HG02852 (cell line): Measurements from ENCODE around the gene DCAF11.

ENCODE experiments used
- ATAC-seq: cut with Tn5 transposase; IDR thresholded peaks from one replicate; pipeline ENCODE4 v1.9.1; 2021; ENCODE audit warnings: mild to moderate bottlenecking, moderate library complexity; ENCODE audit not compliant: unreplicated experiment

The DCAF11 gene

DNA sequence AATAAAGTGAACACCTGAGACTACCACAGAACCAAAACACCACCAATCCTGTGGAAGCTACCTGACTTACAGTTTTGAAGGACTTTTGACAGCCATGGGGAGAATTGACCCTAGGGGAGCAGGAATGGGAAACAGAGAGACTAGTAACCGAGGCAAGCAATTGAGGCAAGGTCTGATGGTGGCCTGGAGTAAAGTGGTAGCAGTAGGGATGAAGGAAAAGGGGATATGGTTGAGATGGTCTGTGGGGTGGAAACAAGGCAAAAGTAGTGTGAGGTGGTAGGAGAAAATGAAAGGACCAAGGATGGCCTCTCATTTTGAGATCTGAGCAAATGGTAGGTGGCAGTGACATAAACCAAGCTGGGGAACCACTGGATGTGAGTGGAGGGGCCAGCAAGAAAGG lies 42.3 kb downstream of the DCAF11 start:
- ATAC-seq = no peak

DNA sequence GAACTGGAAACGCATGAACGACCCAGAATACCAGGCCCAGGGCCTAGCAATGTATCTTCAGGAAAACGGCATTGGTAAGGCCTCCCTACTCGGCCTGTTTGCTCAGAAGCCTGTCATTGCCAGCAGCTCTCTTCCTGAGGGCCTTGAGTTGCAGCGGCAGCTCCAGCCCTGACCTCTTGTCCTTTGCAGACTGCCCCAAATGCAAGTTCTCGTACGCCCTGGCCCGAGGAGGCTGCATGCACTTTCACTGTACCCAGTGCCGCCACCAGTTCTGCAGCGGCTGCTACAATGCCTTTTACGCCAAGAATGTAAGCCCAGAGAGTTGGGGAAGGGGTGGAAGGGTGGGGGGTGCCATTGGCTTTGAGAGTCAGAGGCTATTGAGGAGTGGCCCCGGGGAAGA lies 42.8 kb downstream of the DCAF11 start:
- ATAC-seq = no peak

DNA sequence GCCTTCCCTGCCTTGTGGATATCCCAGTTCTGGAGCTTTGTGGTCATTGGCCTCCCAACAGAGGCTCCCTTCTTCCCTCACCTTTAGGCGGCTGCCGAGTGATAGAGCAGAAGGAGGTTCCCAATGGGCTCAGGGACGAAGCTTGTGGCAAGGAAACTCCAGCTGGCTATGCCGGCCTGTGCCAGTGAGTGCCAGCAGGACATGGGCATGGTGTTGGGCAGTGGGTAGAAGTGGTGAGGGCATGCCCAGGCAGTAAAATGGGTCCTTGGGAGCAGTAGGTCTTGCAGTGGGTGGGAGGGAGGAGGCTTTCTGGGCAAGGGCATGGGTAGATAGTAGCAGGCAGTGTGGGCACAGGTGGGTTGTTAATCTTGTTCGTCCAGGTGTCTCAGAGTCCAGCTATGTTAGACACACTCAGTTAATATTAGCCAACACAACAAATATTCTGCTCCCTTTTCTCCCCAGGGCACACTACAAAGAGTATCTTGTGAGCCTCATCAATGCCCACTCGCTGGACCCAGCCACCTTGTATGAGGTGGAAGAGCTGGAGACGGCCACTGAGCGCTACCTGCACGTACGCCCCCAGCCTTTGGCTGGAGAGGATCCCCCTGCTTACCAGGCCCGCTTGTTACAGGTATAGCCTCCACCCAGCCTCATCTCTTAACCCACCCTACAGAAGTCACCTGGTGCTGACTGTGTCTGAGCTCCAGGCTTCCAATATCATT lies 45.4 kb downstream of the DCAF11 start:
- no peak for ATAC-seq

DNA sequence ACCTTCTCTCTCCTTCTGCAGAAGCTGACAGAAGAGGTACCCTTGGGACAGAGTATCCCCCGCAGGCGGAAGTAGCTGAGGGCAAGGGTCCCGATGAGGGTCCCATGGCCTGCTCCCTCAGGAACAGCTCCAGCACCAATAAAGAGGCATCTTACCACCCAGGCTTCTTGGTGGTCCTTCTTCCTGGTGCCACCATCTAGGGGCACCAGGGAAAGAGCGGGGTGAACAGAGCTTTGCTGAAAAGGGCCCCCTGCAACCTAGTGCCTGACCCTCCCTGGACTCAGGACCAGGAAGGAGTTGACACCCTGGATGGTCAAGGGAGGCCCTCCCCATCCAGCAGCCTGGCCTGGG lies 45.9 kb downstream of the DCAF11 start:
- no peak for ATAC-seq

DNA sequence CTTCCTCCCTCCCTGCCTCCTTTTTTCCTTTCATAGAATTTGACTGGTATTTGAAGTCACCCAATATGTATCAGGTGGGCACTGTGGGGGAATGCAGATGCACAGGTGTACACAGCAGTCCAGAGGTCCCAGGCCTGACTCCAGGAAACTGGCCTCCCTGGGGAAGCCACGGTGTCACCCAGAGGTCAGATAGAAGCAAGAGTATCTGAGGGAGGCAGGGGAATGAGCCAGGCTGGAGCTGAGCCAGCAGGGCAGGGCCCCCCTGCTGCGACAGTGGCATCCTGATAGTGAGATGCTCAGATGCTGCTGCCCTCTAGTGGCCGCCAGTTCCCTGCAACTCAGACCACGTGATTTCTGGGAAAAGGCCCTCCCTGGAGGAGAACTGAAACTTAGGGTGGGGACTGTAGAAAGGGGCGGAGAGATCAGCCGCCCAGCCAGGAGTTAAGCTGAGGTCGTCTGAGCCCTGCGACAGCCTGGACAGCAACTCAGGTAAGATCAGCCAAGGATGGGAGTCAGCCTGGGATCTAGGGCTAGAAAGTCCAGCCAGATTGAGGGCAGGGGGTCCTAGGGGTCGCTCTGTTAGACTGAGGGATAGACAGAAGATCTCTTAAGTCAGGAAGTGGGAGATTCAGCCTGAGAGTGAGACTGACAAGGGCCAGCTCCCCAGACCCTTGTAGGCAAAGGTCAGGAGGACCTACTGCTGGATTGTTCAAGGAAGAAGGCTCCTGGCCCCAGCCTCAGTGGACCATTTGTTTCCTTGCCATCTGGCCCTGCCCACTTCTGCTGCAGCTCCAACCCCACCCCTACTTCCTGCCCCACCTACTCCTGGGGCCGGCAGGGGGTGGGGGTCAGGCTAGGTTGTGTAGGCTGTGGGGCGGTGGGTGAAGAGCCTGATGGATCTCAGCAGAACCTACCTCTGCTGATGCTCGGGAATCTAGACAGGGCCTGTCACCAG lies 46.5 kb downstream of the DCAF11 start, which contains the start of gene IRF9:
Gene IRF9 (plus strand): TSS at position 416 of the 955 bp plus-strand sequence. CDS start 880 bp downstream, outside the sequence.
- peak; percentile 79 for ATAC-seq

DNA sequence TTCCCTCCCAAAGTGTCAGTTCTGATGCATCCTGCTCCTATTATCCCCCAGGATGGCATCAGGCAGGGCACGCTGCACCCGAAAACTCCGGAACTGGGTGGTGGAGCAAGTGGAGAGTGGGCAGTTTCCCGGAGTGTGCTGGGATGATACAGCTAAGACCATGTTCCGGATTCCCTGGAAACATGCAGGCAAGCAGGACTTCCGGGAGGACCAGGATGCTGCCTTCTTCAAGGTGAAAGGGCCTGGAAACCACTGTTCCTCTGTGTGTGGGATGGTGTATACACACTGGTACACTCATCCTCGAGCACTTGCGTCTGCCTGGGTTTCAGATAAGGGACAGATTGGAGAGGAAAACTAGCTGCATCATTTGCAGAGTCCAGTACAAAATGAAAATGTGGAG lies 47.5 kb downstream of the DCAF11 start:
- no peak for ATAC-seq

DNA sequence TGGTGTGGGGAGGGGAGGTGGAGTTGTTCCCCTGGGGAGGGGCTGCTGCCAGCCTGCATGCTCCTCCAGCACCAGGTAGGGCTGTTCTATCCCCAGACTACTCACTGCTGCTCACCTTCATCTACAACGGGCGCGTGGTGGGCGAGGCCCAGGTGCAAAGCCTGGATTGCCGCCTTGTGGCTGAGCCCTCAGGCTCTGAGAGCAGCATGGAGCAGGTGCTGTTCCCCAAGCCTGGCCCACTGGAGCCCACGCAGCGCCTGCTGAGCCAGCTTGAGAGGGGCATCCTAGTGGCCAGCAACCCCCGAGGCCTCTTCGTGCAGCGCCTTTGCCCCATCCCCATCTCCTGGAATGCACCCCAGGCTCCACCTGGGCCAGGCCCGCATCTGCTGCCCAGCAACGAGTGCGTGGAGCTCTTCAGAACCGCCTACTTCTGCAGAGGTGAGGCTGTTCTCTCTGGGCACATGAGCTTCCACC lies 50.0 kb downstream of the DCAF11 start:
- no peak for ATAC-seq

DNA sequence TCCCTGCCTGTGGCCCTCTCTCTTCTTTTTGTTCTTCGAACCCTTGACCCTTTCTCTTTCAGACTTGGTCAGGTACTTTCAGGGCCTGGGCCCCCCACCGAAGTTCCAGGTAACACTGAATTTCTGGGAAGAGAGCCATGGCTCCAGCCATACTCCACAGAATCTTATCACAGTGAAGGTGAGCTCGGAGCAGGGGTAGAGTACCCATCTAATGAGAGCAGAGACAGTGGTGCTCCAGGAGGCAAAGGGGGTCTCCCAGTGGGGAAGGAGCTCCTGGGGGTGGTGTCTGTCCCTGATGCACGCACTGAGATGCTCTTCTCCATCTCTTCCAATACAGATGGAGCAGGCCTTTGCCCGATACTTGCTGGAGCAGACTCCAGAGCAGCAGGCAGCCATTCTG lies 51.2 kb downstream of the DCAF11 start:
- no peak for ATAC-seq

DNA sequence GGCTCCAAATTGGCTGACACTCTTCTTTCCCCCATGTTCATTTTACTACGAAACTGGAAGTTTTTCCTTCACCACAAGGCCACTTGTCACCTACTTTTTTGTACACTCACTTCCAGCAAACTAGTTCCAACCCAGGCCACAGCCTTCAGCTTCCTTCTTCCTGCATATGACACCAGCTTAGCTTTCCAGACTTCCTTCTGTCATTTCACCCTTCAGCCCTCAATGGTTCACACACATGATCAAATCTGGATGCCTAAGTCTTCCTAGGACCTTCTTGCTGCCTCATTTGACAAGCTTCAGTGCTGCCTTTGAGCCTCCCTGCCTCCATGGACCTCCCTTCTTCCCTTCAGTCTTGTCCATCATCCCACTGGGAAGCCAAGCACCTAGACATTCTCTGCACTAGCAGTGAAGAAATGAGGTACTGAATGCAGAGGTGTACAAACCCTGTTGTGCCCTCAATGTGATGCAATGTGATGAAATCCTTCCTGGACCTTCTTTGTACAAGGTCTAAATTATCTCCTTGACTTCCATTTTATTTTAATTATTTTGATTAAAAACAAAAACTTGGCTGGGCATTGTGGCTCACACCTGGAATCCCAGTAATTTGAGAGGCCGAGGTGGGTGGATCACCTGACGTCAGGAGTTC lies 53.0 kb downstream of the DCAF11 start:
- ATAC-seq = no peak

DNA sequence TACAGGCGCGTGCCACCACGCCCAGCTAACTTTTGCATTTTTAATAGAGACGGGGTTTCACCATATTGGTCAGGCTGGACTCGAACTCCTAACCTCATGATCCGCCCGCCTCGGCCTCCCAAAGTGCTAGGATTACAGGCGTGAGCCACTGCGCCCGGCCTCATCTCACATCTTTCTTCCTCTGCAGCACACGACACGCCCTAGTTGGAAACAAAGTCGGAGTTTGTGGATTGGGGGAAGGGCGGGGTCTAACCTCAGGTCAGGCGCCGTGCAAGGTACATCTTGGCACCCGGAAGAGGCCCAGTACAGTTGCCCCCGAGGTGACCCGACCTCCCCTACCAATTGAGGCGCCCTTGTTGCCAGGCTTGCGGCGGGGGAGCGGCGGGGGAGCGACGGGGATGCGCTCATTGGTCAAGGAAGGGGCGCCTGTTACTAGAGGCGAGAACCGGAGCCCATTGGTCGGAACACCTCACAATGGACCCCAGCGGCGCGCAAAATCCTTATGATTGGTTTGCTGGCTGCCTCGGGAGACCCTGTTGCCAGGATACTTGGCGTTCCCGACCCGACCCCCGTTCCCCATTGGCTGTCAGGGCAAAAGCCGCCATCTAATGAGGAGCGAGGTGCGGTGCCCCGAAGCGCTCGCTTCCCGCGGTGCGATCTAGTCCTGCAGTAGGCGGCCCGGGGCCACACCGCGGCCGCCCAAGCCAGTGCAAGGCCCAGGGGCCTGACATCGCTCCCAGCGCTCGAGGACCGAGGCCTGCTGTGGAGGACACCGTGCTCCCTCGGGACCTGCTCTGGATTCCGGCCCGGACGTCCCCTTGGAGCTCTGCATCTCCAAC lies 57.1 kb downstream of the DCAF11 start, which contains the start of gene REC8:
Gene REC8 (plus strand): TSS at position 659 of the 839 bp plus-strand sequence. CDS start 473 bp downstream, outside the sequence.
- peak; percentile 84 for ATAC-seq

DNA sequence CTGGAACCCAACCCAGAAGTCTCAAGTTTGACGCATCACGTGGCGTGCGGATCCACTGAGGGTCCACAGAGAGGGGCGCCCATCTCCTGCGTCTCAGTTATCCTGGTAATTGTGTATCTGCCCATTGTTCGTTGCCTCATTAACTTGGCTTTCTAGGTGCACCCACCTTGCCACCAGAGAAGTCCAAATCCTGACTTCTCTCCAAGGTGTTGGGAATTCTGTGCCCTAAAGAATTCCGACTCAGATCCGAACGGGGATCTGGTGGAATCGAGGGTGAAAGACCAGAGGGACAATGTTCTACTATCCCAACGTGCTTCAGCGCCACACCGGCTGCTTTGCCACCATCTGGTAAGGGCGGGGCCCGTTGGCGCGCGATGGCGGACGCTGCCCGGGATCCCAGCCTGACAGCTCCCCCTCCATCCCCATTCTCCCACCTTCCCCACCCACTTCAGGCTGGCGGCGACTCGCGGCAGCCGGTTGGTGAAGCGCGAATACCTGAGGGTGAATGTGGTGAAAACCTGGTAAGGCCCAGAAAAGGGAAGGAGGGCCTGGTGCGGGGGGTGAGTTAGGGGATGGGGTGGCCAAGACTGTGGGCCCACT lies 57.8 kb downstream of the DCAF11 start:
- ATAC-seq = no peak

DNA sequence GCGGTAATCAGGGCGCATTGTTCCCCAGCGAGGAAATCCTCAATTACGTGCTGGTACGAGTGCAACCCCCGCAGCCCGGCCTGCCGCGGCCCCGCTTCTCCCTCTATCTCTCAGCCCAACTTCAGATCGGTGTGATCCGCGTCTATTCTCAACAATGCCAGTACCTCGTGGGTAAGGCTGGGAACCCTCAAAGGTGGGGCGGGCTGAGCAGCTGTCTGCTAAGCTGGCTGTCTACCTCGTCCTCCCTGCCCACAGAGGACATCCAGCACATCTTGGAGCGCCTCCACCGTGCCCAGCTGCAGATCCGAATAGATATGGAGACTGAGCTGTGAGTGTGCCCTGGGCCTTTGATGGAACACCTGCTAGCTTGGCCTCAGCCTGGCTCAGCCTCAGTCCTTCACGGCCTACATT lies 58.3 kb downstream of the DCAF11 start:
- ATAC-seq = no peak
